ENCODE data around the gene ITGA2.
"Not testable (repeated sequence)": the region's sequence is repeated elsewhere in the genome, so short reads cannot be mapped to it uniquely, and the experiment has no call there.

The ITGA2 gene

DNA sequence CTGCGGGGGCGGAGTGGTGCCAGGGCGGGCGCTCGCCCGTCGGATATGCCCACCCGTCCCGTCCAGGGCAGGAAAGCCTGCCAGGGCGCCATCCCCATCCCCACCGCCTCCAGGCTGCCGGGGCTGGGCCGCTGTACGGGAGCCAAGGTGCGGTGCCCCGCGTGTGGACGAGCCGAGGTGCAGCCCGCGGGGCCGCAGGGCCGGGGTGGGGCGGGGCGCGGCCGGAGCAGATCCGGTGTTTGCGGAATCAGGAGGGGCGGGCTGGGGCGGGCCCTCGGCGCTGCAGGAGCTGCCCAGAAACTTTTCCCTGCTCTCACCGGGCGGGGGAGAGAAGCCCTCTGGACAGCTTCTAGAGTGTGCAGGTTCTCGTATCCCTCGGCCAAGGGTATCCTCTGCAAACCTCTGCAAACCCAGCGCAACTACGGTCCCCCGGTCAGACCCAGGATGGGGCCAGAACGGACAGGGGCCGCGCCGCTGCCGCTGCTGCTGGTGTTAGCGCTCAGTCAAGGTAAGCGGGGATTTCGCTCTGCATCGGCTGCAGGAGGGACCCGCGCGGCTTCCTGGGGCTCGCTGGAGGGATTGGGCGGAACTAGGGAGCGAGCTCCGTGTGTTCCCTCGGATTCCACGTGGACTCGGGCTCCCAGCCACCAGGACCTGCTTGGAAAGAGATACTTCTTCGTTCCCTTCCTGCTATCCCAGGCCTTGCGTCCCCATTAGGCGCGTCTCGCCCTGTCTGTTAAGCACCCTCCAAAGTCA, at the start of gene ITGA2:
Gene ITGA2, plus strand, starts transcription at position 328 of the 756 bp plus-strand sequence. Its CDS starts 117 bp downstream, at position 445.
- DNase-seq (ENCODE audit: low read depth in 1 of 2, low spot score in 1 of 2) = peak; percentile 2 to 18

DNA sequence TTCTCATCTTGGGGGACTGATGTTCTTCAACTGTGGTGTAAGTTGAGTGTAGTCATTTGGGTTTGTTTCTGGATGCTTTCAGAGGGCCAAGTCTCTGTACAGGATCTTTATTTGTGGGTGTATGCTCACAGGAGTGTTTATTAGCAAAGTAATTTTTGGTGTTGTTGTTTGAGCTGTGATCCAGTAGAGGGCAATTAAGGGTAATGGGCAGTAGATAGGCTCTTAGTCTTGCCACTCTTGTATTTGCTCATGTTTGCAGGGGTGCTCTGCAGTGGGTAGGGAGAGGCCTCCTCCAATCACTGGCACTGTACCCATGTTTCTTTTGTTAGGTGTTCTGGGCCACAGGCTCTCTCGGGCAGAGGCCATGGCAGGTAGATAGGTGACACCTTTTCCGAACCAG, 45.9 kb upstream of the ITGA2 start:
- DNase-seq (ENCODE audit: low read depth in 1 of 2, low spot score in 1 of 2) = no peak

DNA sequence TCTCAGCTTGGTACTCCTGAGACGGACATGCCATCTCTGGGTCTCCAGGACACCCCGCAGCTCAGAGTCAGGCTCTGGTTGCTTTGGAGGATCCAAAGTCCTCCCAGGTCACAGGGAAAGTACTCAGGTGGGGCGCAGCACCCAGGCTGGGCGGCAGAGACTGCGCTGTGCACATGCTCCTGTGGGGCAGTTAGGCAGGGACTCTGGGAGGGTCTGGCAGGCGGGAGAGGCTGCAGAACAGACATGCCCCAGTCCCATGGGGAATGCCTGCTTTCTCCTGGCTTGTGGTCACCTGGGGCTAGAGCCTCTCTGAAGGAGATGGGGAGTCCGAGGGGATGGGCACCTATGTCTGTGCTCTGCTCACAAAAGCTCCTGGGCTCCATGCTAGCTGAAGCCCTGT, 45.3 kb upstream of the ITGA2 start:
- DNase-seq (ENCODE audit: low read depth in 1 of 2, low spot score in 1 of 2) = no peak

DNA sequence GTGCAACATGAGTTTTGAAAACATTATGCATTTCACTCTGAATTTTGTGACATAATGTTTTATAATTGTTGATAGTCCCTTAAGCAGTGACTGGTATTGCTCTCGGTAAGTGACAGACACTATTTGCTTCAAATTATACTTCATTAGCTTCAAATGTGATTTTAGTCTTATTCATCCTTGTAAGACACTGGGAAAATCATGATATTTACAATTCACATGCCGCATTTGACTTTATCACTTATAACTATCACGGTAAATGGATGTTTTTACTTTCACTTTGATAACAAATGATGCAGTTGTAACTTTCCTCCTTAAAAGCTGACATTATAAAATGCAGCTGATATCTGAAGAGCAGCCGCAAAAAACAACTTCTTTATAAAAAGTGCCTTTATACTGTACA, 44.1 kb upstream of the ITGA2 start:
- DNase-seq (ENCODE audit: low read depth in 1 of 2, low spot score in 1 of 2) = no peak

DNA sequence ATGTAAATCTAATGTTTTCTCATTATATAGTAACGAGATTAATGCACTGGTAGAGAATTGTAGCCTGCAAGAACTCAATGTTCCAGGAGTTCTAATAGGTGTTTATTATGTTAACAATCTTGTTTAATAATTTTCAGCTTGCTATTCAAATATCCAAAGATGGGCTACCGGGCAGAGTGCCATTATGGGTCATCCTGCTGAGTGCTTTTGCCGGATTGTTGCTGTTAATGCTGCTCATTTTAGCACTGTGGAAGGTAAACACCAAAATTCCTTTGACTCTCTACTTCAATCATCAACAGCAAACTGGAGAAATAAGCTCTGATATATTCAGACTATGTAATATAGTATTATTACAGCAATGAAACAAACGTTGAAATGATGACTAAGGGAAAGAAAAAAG, 41.9 kb upstream of the ITGA2 start:
- no peak for DNase-seq (ENCODE audit: low read depth in 1 of 2, low spot score in 1 of 2)

DNA sequence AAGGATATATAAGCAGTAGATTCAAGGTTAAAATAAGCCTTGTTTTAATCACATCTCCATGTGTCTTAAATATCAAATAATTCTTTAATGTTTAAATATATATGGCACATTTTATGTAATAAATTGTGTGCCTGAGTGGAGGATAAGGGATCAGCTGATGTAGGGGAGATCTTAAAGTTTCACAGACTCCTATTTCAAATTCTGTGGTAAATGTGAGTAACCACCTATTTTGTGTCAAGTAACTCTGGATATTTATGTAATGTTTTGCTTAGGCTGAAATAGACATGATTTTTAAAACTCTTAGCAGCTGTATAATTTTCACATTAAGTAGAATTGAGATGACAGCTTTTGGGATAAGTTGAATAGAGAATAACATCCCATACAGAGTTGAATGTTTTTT, 41.3 kb upstream of the ITGA2 start:
- DNase-seq (ENCODE audit: low read depth in 1 of 2, low spot score in 1 of 2) = no peak

DNA sequence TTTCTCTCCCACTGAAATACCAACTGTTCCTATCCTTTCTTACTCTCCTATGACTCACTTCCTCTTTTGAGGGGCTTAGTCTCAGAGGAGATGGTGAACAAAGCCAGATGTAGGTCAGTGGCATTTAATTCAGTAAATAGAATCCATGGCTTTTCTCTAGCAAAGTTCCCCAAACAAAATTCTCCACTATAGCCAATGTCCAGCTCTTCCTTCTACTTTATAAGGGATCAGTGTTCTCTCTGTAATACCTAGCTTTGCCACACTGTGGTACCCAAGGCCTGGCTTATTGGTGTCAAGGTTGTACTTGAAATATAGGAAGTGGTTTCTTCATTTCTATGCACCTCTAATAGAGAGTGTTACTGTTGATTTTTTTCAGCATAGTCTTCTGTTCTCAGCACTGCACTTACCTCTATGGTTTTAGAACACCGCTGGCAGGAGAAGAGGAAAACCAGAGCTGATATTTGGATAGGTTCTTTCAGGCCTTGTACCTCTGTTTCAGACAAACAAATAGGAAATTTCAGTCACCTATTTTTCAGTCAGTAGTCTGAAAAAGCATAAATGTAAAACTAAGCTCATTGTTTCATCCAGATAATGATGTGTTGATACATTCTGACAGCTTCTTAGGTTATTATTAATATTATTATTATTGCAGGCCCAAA, 40.6 kb upstream of the ITGA2 start:
- DNase-seq (ENCODE audit: low read depth in 1 of 2, low spot score in 1 of 2) = peak; percentile 2 to 9

DNA sequence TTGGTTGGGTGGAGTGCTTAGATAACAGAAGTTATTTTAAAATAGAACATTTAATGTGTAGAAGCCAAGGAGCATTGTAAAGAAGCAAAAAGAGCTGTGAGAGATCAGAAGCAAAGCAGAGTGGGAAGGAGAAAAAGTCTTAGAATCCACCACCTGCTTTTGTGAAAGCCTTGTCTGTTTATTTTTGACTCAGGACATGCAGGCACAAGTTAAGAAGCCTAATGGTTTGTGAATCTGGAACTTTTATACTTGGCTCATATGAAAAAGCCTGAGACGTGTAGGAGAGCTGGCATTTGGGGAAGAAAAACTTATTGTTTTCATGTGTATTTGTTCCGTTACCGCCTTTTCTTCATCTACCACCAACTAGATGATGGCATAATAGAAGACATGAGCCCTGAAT, 38.5 kb upstream of the ITGA2 start:
- DNase-seq (ENCODE audit: low read depth in 1 of 2, low spot score in 1 of 2) = no peak

DNA sequence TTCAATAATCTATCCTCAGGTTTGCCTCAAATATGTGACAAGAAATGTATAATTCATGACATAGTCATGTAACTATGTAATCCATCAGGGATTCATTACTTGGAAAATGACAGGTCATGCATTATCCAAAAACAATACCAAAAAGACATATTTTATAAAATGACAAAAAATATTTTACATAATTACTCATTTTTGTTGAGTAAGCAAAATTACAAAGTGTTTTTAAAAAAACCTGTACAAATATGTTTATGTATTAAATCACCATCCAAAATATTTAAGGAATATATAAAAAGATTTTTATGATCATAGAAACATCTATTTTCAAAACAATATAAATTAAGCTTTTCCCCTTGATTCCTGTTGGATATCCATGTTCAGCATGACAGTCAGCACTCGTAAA, 36.7 kb upstream of the ITGA2 start:
- DNase-seq (ENCODE audit: low read depth in 1 of 2, low spot score in 1 of 2) = no peak

DNA sequence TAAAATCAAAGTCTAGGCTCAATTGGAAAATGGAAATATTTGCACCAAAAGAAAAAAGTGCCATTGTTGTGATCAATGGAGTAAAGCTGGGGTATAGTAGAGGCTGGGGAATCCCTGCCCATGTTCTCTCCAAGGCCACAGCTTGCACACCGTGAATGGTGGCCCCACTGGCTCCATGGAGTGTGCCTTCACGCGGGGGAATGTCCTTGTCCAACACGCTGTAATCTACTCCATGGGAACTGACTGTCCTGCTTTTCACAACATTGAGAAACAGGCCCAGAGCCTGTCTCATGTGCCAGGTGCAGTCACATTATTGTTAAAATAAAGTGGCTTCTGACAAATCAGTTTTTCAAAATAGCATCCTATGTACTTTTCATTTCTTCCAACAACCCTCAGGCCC, 33.1 kb upstream of the ITGA2 start:
- no peak for DNase-seq (ENCODE audit: low read depth in 1 of 2, low spot score in 1 of 2)

DNA sequence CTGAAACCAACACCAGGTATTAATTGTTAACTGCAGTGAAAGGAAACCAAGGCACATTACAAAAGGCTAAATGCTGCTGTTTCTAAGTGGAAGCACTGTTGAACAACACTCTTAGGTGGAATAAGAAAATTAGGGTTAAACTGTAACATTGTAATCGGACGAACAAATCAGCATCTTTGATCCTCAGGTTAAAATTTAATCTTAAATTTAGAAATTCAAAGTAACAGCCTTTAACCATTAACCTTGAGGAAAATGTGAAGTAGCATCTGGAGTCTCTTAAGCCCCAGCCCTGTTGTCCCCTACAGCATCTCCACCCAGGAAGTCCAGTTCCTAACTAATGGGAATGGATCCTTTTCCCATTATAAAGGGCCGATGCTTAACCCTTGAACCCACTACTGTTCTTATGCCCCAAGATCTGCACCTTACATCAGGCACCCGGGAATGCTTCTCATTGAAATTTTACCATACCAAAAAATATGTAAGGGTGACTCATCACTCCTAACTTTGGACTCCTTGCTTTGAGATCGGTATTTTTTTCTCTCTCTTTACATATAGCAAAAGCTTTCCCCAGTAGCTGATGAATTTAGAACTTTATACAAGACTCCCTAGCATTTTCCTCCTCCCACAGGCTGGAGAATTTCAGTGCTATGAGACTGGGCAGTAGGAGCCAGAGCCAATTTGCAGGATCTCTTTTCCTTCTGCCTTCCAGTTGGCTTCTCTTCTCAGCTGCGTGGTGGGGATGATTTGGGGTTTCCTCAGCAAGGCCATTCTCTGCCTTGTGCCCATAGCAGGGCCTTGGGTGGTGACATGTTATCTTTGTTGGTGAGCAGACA, 32.0 kb upstream of the ITGA2 start:
- DNase-seq (ENCODE audit: low read depth in 1 of 2, low spot score in 1 of 2) = no peak

DNA sequence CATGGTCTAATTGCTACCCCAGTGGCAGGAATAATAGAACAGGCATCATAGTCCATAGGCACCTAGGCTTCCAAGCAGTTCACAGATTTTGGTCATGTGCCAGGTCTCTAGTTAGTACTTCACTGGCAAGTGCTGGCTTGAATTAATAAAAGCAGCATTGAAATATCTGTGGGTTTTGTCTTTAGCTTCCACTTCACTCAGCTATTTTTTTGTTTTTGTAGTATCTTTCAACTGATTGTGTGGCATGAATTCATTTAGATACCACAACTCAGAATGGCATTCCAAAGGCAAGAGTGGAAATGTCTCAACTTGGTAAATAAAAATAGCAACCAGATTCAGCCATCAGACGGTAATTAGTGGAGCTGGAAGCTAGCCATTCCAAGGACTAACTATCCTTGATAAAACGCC, 27.9 kb upstream of the ITGA2 start:
- DNase-seq (ENCODE audit: low read depth in 1 of 2, low spot score in 1 of 2) = no peak

DNA sequence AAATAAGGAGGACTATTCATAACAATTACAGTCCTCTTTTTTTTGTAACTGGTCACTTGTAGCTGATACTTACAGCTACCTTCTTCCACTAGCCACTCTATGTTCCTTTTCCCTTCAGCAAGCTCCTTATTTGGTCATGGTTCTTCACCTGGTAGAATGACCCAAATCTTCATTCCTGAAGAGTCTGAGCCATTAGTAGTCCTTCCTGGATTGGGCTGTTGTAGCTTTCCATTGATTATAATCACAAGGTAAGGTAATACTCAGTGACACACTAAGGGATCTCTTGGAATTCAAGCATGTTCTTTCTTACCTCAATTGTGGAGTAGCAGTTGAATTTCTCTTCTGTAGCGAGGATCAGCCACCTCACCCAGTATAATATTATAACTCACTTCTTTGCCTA, 25.5 kb upstream of the ITGA2 start:
- DNase-seq (ENCODE audit: low read depth in 1 of 2, low spot score in 1 of 2) = no peak

DNA sequence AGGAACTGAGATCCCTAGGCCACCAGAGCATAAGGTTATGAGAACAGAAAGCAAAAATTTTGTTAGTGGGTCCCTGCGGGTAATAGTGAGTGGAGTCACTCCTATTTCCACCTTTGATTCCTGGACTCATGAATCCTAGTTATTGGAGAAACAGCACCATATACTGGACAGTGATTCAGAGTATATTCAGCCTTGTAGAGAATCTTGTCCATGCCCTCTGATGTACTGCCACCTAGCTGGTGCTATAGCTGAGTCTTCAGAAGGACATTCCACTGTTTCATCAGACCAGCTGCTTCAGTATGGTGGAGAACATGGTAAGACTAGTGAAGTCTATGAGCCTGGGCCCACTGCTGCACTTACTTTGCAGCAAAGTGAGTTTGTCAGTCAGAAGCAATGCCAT, 25.0 kb upstream of the ITGA2 start:
- no peak for DNase-seq (ENCODE audit: low read depth in 1 of 2, low spot score in 1 of 2)

DNA sequence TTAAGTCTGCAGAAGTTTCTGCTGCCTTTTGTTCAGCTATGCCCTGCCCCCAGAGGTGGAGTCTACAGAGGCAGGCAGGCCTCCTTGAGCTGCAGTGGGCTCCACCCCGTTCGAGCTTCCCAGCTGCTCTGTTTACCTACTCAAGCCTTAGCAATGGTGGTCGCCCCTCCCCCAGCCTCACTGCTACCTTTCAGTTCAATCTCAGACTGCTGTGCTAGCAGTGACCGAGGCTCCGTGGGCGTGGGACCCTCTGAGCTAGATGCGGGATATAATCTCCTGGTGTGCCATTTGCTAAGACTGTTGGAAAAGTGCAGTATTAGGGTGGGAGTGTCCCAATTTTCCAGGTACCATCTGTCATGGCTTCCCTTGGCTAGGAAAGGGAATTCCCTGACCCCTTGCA, 13.0 kb upstream of the ITGA2 start:
- DNase-seq (ENCODE audit: low read depth in 1 of 2, low spot score in 1 of 2) = not testable (repeated sequence)

DNA sequence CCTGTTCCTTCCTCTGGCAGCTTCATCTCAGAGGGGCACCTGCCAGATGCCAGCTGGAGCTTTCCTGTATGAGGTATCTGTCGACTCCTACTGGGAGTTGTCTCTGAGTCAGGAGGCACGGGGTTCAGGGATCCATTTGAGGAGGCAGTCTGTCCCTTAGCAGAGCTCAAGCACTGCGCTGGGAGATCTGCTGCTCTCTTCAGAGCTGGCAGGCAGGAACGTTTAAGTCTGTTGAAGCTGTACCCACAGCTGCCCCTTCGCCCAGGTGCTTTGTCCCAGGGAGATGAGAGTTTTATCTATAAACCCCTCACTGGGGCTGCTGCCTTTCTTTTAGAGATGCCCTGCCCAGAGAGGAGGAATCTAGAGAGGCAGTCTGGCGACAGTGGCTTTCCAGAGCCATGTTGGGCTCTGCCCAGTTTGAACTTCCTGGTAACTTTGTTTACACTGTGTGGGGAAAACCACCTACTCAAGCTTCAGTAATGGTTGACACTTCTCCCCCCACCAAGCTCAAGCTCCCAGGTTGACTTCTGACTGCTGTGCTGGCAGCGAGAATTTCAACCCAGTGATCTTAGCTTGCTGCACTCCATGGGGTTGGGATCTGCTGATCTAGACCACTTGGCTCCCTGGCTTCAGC, 11.8 kb upstream of the ITGA2 start:
- no peak for DNase-seq (ENCODE audit: low read depth in 1 of 2, low spot score in 1 of 2)

DNA sequence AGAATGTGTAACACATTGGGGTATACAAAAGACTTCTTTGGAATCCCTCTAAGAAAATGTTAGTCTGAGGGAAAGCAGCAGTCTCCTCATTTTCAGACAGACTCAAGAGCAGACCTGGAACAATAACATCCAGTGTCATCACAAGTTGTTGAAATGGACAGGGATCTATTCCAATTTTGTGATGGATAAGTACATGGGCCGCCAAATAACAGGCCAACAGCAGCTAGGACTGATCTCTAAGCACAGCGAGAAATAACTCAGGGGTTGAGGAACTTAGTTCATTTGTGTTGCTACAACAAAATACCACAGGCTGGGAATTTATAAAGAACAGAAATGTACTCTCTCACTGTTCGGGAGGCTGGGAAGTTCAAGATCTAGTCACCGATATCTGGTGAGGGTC, 7.6 kb upstream of the ITGA2 start:
- DNase-seq (ENCODE audit: low read depth in 1 of 2, low spot score in 1 of 2) = no peak

DNA sequence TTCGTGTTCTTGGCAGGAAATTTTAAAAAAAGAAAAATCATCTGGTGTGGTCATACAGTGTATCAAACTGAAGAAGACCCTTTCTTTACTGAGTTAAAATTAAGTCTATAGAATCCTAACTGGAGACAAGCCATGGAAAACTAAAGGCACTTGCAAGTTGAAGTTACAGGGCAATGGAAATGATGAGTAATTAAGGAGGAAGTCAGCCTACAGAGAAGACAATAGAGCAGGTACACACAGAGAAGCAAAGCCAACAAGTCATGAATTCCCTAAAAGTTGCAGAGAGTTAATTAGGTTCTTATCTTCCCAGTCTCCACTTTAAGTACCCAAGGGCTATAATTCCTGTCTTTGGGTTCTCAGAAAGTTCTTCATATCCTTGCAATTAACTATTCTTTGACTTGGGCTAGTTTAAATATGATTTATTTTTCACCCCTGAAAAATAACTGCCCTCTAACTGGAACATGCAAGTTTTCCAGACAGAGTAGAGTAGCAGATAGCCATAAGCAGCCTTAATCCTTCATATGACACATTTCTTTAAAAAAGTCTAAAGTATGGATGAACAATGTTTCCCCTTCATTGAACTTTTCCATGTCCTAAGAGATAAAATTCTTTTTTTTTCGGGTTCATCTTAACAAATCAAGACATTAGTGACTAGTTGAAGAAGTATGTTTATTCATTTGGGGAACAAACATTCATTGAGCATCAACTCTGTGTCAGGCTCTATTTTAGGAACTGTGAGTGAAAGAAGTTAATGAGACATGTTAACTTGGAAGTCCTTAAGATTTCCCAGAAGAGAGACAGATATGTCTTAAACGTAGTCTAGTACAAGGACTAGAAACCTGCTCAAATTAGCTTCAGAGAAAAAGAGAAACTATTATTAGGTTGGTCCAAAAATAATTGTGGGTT, 5.2 kb upstream of the ITGA2 start:
- DNase-seq (ENCODE audit: low read depth in 1 of 2, low spot score in 1 of 2) = no peak

DNA sequence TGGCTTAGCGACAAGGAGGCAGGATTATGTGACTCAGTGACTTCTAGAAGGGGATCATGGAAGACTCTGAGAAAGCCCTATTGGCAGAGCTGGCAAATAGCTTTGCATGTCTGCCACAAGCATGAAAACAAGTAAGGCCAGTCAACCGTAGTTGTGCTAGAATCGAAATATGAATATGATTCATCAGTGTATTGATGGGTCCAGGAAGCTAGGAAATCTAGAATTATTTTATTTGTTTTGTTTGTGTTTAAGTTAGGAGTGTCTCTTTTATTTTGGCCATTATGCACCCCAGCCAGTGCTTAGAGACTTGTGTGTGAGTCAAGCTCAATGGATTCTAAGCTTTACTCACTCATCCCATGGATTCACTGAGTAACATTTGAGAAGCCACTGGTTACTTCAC, 3.8 kb upstream of the ITGA2 start:
- DNase-seq (ENCODE audit: low read depth in 1 of 2, low spot score in 1 of 2) = no peak

DNA sequence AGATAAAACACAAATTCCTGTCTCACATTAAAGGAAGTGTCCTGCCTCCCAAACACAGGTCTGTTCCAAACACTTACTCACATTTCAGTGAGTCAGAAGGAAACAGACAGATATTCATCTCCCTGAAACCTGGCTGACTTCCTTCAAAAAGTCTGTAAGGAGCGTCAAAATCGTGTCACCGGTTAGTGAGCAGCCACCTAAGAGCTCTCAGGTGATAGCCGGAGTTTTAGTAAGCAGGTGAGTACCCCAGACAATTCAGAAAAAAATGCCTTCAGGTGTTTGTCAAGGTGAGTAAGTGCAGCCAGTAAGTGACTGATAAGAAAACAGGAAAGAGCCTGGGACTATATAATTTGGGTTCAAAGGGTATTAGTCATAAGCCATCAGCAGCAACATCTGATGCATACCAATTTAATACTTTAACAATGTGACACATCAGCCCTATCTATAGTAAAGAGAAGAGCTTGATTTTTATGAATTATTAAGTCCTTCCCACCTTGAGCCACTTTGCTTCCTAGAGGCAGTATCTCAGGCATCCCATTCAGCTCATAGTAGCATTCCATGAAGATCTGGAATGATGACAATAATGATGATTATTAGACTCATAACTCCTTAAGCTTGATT, 1.3 kb upstream of the ITGA2 start:
- no peak for DNase-seq (ENCODE audit: low read depth in 1 of 2, low spot score in 1 of 2)

Data from stimulated activated CD4-positive, alpha-beta T cell treated with anti-CD3 and anti-CD28 coated beads, Interleukin-15, amount 100 ng/mL, for 1 hour (primary cell).